Tibial nerve (tissue), 4 donors: ENCODE results near the gene CTRB1. TPM values are rescaled to one million over a fixed set of nuclear protein-coding genes. Genes with fewer than 3 reads are reported as not detected.

ENCODE experiments used
- DNase-seq, 2 donors: peaks; one replicate each; pipeline ENCODE4 v3.0.0-alpha.2; 2019; ENCODE audit warnings: low spot score in 2 of 2
- H3K27ac ChIP-seq, 4 donors: fragments of 200-600 bp; sonication (generic) in 3 of 4; one replicate each; pipeline ENCODE4 v1.5.1; 2017 to 2019; ENCODE audit warnings: mild to moderate bottlenecking in 1 of 4
- H3K27me3 ChIP-seq, 2 donors: fragments of 200-600 bp; sonication (generic) in 1 of 2; one replicate each; pipeline versions ENCODE4 v1.5.1 to v1.6.0; 2017 to 2019
- H3K36me3 ChIP-seq, 3 donors: fragments of 200-600 bp; sonication (generic); one replicate each; pipeline ENCODE4 v1.5.1; 2018 to 2019
- H3K4me1 ChIP-seq, 4 donors: fragments of 200-600 bp; sonication (generic) in 3 of 4; one replicate each; pipeline ENCODE4 v1.5.1; 2017 to 2019
- H3K4me3 ChIP-seq, 4 donors: fragments of 200-600 bp; sonication (generic) in 3 of 4; one replicate each; pipeline ENCODE4 v1.5.1; 2017 to 2019; ENCODE audit warnings: mild to moderate bottlenecking in 1 of 4, moderate library complexity in 1 of 4
- H3K9me3 ChIP-seq, 4 donors: fragments of 200-600 bp; sonication (generic) in 3 of 4; one replicate each; pipeline ENCODE4 v1.5.1; 2017 to 2019
- EP300 ChIP-seq, 2 donors: sonication (generic); formaldehyde crosslinking; IDR thresholded peaks; one replicate each; pipeline ENCODE4 v1.6.1; 2017; ENCODE audit warnings: antibody characterized with exemption in 2 of 2, mild to moderate bottlenecking in 1 of 2
- POLR2A ChIP-seq, 2 donors: fragments of 450-650 bp; IDR thresholded peaks; one replicate each; pipeline ENCODE4 v1.6.1; 2017; ENCODE audit warnings: antibody characterized with exemption in 2 of 2, mild to moderate bottlenecking in 2 of 2, moderate library complexity in 2 of 2
- WGBS, 2 donors: methylation state at CpG; one replicate each; pipeline ENCODE4 v1.1.5; 2018; 5-methylcytosine and 5-hydroxymethylcytosine counted together
- total RNA-seq, 4 donors: library from RNA; depleted of rRNA; stranded (reverse); fragments of >200 nt; gene quantifications; one replicate each; pipeline ENCODE4 v1.1.0, GENCODE V29; 2016
- TF ChIP-seq, protein P1 (sequence below), 5 experiments: fragments of 200-600 bp in 3 of 5; fragments of 450-650 bp in 2 of 5; sonication (generic) in 3 of 5; IDR thresholded peaks; one replicate each; pipeline ENCODE4 v1.5.1; 2016 to 2019; ENCODE audit warnings: antibody characterized with exemption in 5 of 5, mild to moderate bottlenecking in 3 of 5, moderate library complexity in 2 of 5

The CTRB1 gene
- total RNA-seq, 4 donors from 2014 or later: 0.59 to 24.3 (median 1.2) TPM

DNA sequence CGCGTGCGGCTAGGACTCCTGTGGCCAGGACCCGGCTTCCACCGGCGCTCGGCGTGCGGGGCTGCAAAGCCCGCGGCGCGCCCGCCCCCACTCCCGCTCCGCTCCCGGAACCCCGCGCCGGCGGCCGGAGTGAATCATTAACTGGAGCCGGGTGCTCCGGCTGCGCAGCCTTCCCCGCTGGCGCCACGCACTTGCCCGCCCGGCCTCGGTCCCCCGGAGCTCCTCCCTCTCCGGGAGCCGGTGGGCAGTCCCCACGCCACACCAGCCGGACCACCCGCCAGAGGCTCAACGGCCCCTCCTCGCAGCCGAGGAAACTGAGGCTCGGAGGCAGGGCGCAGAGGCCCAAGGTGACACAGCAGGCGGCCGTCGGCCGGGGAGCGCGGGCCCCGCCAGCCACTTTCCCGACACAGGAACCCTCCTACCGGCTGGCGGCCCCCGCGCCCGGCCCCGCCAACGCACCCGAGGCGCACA lies 32.1 kb downstream of the CTRB1 start:
- Histone ChIP-seq H3K27ac (peak overlapping the region; percentile 68 to 99 (median 95)), H3K4me3 (peak overlapping the region; percentile 49 to 93 (median 86)), H3K27me3 (no peaks in the 10 kb centered on the region), H3K36me3 (no peaks in the 10 kb centered on the region), H3K4me1 (peaks cover 3 to 97% (median 82%) of the 10 kb centered on the region in 4 donors), H3K9me3 (no peaks in the 10 kb centered on the region)
- 0% methylated on average over 1 to 45 of the region's 59 CpGs for WGBS, 2 donors
- TF ChIP-seq POLR2A (IDR thresholded peaks at IDR 0.05) (no peak), EP300 (IDR thresholded peaks at IDR 0.05) (no peak)
- TF ChIP-seq, protein P1, sequence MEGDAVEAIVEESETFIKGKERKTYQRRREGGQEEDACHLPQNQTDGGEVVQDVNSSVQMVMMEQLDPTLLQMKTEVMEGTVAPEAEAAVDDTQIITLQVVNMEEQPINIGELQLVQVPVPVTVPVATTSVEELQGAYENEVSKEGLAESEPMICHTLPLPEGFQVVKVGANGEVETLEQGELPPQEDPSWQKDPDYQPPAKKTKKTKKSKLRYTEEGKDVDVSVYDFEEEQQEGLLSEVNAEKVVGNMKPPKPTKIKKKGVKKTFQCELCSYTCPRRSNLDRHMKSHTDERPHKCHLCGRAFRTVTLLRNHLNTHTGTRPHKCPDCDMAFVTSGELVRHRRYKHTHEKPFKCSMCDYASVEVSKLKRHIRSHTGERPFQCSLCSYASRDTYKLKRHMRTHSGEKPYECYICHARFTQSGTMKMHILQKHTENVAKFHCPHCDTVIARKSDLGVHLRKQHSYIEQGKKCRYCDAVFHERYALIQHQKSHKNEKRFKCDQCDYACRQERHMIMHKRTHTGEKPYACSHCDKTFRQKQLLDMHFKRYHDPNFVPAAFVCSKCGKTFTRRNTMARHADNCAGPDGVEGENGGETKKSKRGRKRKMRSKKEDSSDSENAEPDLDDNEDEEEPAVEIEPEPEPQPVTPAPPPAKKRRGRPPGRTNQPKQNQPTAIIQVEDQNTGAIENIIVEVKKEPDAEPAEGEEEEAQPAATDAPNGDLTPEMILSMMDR (IDR thresholded peaks at IDR 0.05): no peak
- DNase-seq: no peak

DNA sequence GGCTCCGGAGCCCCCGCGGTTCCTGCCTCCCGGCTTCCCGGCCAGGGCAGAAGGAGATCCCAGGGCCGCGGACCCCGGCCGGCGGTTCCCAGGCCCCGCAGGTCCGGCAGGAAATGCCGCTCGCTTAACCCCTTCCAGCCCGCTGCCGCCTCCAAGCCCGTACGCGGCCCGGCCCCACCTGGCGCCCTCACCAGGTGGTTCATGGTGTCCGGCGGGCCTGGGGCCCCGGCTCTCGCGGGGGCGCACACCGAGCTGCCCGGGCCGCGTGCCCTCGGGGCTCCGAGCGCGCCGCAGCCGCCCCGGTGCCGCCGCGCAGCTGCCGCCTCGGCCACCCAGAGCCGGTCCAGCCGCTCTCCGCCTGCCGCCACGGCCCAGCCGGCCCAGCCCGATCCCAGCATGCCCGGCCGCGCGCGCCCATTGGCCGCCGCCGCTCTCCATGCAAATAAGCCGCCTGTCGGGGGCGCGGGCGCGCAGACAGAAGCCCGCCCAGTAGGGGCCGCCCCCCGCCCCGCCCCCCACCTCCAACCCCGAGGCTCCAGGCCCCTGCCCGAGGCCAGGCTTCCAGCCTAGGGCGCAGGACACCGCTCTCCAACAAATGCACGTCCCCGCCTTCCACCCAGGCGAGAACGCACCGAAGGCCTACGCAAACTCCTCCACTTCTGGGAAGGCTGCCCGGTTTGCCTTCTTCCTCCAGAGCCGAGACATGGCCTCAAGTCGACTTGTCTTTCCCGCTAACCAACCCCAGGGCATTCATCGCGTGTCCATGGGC lies 32.7 kb downstream of the CTRB1 start, which contains the start of gene BCAR1:
BCAR1 (minus strand) TSS at position 345 of the 769 bp plus-strand sequence; CDS start at position 203, 142 bp downstream.
- H3K36me3 ChIP-seq: no peaks in the 10 kb centered on the region
- DNase-seq: peak; percentile 63 to 75
- peak within 1 kb of the TSS; percentile 49 to 93 (median 86) for H3K4me3 ChIP-seq
- H3K9me3 ChIP-seq: no peaks in the 10 kb centered on the region
- H3K27ac ChIP-seq: peak within 1 kb of the TSS; percentile 68 to 99 (median 95)
- H3K27me3 ChIP-seq: no peaks in the 10 kb centered on the region
- 1% methylated on average over 31 to 46 of the region's 84 CpGs for WGBS, 2 donors
- H3K4me1 ChIP-seq: peaks cover 3 to 97% (median 80%) of the 10 kb centered on the region in 4 donors
- TF ChIP-seq, protein P1 (IDR thresholded peaks at IDR 0.05): peak in 3 of 5 experiments; percentile 10 to 20 (median 14)
- peak; percentile 57 to 86 for TF ChIP-seq POLR2A (IDR thresholded peaks at IDR 0.05)
- TF ChIP-seq EP300 (IDR thresholded peaks at IDR 0.05): peak in 1 of 2 donors; percentile 62

DNA sequence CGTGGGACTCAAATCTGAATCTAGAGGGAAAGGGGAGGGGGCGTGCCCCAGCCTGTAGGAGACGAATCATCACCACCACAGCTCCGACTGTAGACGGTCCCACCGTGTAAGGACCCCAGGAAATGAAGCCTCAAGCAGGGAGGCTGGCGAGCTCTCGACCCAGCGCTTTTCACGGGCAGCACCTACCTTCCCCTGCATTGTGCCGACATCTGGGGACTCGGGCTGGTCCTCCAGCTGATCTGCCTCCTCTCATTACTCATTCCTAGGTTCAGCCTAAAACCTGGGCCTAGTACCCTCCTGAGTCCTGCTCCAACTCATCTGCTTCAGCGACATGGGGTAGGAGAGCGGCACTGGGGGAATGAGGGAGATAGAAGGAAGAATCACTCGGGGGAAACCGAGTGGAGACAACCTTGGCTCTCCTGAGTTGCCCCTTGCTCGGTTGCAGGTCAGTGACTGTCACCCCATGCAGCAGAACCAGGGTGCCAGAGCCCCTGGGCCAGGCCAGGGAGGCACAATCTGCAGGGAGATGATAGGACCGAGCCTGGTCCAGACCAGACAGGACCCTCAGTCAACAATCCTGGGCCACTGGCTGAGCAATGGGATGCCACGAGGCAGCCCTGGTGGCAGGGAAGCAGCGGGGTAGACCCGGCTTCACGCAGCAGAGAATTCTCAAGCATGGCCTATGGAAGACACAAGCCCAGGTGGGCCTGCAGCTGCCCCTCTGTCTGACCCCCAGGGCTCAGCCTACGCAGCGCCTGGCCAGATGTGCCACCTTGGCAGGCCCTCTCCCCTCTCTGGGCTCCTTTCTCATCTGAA lies 33.5 kb downstream of the CTRB1 start:
- Histone ChIP-seq H3K9me3 (no peaks in the 10 kb centered on the region), H3K4me1 (peaks cover 3 to 97% (median 83%) of the 10 kb centered on the region in 4 donors), H3K27ac (peak overlapping the region; percentile 68 to 97 (median 92)), H3K36me3 (no peaks in the 10 kb centered on the region), H3K27me3 (no peaks in the 10 kb centered on the region), H3K4me3 (peak overlapping the region in 2 of 4 donors; percentile 81 to 91)
- no peak for DNase-seq
- 60 to 68% methylated on average over 19 to 23 of the region's 24 CpGs for WGBS, 2 donors
- TF ChIP-seq POLR2A (IDR thresholded peaks at IDR 0.05) (no peak), EP300 (IDR thresholded peaks at IDR 0.05) (no peak)
- TF ChIP-seq, protein P1 (IDR thresholded peaks at IDR 0.05): no peak

DNA sequence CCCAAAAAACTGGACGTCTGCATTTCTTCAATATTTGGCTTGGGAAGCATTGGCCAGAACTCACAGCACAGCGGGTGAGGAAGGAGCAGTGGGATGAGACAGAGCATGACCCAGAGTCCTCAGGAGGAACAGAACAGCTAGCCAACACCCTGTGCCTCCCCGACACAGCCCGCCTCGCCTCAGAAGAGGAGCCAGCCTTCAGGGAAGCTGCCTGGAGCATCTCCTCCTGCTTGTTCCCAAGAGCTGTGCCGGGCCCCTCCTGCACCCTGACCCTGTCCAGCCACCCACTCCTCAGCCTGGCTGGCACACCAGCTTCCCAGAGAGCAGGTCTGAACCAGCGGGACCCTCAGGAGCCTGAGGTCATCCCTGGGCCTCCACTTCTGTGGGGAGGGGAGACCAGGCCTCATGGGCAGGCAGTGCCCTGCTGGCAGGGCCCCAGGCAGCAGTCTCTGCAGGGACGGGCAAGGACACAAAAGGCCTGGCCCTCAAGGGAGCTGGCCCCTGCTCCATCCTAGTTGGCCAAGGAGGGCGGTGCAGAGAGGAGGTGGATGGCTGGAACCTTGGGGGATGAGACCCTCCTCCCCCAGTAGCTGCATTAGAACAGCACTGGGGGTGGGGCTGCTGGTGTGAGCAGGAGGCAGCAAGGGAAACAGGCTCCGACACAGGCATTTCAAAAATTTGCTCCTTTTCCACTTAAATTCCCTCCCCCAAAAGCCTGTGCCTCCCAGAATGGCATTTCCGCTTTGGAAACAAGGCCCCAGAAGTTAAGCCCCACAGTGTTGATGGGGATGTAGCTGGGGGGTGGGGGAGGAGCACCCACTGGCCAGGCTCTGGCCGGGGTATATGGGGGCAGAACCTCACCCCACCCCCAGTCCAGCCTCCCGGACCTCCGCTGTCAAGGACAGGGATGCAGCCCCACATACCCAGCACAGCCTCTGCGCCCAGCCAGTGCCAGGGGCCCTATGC lies 34.4 kb downstream of the CTRB1 start:
- H3K4me1 ChIP-seq: peaks cover 0 to 97% (median 85%) of the 10 kb centered on the region in 4 donors
- WGBS, 2 donors: 22 to 23% methylated on average over 13 to 15 of the region's 15 CpGs
- H3K27ac ChIP-seq: peak overlapping the region; percentile 50 to 97 (median 92)
- no peak overlapping the region for H3K4me3 ChIP-seq
- no peaks in the 10 kb centered on the region for H3K9me3 ChIP-seq
- no peaks in the 10 kb centered on the region for H3K27me3 ChIP-seq
- TF ChIP-seq EP300 (IDR thresholded peaks at IDR 0.05) (no peak), POLR2A (IDR thresholded peaks at IDR 0.05) (no peak)
- TF ChIP-seq, protein P1 (IDR thresholded peaks at IDR 0.05): no peak
- no peaks in the 10 kb centered on the region for H3K36me3 ChIP-seq
- no peak for DNase-seq
